Activated CD4-positive, alpha-beta T cell treated with anti-CD3 and anti-CD28 coated beads for 1 hour (primary cell): ENCODE results near the gene USP6.
"Not testable (repeated sequence)": the region's sequence is repeated elsewhere in the genome, so short reads cannot be mapped to it uniquely, and the experiment has no call there.

ENCODE experiments used
- DNase-seq: peaks from one replicate; pipeline ENCODE4 v3.0.0-alpha.2; 2020

USP6 gene

DNA sequence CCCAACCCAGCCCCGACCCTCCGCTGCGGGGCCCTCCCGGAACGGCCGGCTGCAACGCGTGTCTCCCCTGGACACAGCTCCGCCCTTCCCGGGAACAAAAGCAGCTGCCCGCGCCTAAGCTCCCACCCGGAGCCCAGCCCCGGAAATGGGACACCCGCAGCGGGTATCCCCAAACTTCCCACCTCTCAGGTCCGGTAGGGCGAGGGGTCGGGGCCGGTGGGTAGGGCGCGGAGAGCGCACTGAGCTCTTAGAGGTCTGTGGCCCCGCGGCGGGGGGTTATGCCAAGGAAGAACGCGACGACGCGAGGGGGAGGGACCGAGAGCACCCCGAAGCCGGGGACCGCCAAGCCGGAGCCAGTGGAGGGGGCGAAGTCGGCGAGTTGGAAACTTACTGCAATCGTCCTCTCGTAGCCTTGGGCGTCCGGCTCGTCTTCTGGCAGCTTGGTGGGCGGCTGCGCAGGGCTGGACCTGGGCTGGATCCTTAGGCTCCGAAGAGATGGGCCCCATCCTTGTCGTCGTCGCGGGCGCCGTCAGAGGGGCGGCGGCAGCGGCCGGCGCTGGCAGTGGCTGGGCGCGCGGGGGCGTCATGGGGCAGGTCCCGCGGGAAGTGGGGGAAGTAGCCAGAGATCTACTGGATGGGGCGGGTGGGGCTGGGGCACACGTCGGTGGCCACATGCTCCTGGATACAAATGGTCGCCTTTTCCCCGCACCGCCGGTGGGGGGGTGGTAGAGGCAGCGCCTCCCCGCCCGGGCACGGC lies 6.9 kb downstream of the USP6 start:
- no peak for DNase-seq

DNA sequence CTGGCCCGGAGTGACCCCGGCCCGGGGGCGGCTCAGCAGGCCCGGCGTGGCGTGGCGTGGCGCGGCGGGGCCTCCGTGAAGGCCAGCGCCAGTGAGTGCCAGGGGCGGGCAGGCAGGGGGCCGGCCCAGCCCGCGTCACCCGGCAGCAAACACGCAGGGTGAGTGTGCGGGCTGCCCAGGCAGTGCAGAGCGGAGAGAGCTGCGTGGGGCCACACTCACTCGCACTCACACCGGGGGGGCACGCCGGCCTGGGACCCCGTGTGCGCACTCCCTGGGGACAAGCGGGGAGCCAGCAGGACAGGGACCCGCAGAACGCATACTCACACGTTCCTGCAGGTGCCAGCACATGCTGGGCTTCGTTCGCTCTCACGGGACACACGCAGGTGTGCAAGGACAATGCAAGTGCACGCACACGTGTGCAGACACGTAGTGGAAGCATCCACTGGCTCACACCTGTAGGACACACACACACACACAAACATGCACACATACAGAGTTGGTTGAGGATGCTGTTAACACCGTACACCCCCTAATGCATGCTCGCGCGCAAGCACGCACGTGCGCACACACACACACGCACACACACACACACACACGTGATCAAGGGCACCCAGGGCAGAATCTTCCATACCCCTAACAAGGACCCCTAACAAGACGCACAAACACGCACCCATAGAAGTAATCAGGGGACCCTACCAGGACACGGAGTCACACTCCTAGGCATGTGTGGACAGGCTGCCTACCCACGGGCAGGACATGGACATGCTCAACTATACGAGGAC lies 7.7 kb downstream of the USP6 start:
- no peak for DNase-seq

DNA sequence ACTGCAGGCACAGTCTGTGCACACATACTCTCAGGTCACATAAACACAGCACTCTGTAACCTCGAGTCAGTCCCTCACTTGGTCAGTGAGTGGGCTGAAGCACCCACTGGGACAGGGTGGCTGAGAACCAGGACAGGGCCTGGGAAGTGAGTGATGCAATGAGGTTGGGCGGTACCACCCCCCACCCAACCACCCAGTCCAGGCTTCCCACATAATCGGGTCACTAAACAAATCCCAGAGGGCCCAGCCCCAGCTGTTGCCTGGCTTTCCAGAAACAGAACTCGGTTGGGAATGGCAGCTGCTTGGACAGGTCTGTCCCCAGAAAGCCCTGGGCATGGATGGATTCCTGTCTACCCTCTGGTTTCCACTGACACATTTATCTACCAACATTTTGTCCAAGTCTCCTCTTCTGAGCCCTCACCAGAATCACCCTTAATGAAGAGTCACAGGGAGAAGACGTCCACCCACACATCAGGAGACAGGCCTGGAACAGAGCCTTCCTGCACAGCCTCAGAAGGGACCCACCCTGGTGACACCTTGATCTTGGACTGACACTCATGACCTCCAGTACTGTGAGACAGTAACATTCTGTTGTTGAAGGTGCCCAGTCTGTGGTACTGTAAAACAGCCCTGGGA lies 8.4 kb downstream of the USP6 start:
- DNase-seq = not testable (repeated sequence)

- DNase-seq = not testable (repeated sequence)
Observed at GRCh38 chr17:5124896-5125295, 9.1 kb downstream of the USP6 start.

DNA sequence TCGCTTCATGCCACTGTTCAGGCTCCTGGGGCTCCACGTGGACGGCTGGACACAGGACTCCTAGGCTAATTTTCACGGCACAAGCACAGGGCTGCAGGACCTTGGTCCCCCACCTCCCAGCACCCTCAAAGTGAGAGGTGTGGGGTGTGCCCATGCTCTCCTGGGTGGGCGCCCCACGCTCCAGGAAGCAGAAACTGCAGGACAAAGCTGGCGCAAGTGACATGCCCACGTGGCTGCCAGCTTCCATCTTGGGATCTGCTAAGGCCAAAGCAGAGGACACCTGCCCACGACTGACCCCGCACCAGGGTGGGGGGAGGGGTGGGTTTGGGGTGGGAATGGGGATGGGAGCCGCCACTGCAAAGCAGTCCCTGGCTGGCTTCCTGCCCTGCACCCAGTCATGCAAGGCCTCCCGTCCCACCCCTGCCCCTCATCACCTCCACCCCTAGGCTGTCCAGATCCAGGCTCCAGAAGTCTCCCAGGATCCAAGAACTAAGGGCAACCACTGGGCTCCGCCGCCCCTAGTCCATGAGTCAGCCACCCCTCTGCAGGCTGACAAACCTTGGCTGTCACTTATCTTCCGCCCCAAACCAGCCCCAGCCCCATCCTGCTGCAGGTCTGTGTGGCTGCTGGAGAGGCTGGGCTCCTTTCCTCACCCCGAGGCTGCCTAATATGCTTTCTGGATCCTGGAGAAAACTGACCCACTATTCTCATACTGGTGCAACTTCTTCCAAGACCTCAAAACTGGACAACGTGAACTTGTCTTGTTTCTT lies 11.1 kb downstream of the USP6 start:
- DNase-seq = no peak

GRCh38 chr17:5127910-5128309 lies 12.1 kb downstream of the USP6 start:
- DNase-seq = no peak

DNA sequence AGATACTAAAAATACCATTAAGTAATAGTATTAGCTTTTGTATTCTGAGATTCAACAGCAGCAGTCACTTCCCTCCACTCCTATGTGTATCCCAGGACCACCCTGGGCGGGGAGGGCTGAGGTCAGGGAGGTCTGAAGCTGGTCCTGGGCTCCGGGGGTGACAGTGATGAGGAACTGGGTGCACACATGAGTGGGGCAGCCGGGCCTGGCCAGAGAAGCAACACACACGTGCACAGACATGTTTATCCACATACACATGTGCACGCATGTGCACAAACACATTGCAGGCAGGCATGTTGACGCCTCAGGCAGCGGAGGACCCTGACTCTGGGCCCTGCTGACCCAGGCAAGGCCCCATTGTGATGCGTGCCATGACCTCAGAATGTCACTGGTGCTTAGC lies 12.6 kb downstream of the USP6 start:
- not testable (repeated sequence) for DNase-seq

DNA sequence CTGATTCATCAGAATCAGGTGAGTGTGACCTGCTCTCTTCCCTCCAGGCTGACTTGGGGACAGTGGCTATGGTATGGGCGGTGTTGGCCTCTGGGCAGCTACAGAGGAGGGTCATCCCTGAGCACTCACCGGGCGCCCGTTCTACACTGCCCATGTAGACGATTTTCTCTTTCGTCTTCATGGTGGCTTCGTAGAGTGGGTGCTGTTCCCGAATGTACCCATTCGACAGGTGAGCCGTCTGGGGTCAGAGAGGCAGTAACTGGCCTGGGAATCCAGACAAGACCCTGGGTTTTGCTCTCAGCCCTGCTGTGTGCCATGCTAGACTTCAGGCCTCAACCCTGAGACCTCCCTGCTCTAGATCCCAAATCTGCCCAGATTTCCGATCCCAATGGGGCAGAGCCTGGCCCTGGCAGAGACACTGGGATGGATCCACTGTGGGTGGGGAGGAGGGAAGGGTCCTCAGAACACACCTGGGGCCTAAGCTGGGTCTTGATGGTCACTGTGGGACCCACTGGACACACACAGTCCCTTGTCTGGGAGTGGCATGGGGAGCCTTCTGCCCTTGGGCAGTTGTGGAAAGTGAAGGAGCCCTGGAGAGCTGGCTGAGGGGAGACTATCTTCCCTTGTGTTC lies 13.2 kb downstream of the USP6 start:
- DNase-seq = no peak

DNA sequence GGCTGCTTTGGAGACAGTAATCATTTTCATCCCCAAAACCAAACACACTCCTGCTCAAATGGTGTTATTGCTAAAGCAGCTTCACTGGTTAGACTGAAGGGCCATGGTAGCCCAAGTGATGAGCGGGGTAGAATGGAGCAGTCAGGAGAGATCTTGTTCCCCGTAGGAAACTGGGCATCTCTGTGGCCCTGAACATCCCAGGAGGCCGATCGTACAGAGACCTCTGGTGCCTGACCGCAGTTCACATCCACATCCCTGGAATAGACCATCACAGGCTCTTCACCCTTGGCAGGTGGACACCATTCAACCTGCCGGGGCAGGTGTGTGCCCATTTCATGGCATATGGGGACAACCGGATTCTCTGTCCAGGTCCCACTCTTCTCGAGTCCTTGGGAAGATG lies 13.9 kb downstream of the USP6 start:
- not testable (repeated sequence) for DNase-seq

GRCh38 chr17:5130261-5130660 lies 14.4 kb downstream of the USP6 start:
- not testable (repeated sequence) for DNase-seq

DNA sequence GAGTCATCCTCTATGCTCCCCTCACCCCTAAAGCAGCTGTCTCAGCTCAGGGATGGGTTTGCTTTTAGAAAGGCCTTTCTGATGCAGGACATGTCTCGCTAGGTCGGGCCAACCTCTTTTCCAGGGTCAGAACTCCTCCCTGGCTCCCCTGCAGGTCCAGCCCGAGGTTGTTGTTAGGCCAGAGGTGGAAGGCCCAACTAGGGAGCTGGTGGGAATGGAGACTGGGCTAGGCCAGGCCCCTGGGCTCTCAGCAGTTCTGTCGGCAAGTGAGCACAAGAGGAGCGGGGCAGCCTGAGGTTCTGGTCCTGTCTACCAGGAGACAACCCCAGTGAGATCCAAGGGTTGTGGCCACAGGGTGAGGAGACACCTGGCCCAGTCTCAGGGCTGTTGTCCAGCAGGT lies 14.9 kb downstream of the USP6 start:
- not testable (repeated sequence) for DNase-seq

- no peak for DNase-seq
Observed at GRCh38 chr17:5131146-5131715, 15.4 kb downstream of the USP6 start.

DNA sequence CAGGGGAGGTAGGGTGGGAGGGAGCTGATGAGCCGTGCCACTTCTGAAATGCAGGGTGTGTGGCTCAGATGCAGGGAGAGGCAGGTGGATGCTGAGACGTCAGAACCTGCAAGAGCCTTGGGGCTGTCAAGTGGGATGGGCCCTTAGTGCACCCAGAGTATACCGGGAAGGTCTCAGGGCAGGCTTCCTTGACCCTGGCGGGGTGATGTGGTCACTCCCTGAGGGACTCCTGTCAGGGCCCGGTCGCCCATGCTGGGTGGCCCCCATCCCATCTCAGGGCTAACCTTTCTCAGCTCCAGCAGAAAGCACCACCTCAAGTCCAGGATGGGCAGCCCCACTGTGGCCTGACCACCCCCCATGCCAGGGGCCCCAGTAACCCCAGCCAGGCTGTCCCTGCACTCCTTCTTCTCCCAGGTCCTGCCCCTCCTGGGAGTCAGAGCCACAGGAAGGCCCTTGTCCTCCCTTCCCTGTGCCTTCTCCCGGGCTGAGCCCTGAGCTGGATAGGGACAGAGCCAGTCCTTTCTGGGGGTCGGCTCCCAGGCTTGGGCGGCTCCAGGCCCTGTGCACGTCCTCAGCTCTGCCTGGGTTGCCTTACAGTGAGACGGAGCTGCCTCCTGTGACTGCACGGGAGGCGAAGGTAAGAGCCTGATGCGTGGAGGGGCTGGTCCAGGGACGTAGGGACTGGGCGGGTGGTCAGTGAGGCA lies 16.1 kb downstream of the USP6 start:
- DNase-seq = not testable (repeated sequence)

GRCh38 chr17:5132503-5133225 lies 16.8 kb downstream of the USP6 start:
- DNase-seq = not testable (repeated sequence)

GRCh38 chr17:5133311-5133710 lies 17.5 kb downstream of the USP6 start:
- DNase-seq = no peak

- DNase-seq = not testable (repeated sequence)
Observed at GRCh38 chr17:5133961-5134360, 18.1 kb downstream of the USP6 start.

DNA sequence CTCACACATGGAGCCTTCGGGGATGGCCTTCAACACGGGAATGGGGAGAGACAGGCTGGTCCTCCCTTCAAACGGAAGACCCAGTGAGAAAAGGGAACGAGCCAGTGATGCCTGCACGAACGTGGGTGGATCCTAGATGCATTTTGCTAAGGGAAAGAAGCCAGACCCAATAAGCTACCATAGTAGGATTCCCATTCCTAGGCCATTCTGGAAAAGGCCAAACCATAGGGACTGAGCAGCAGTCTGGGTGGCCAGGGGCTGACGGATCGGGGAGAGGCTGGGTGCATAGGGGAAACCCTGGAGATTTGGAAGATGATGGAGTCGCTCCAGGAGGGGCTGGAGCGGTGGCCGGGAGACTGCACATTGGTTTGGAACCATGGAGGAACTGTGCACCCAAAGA lies 18.7 kb downstream of the USP6 start:
- not testable (repeated sequence) for DNase-seq

GRCh38 chr17:5135131-5135712 lies 19.4 kb downstream of the USP6 start:
- not testable (repeated sequence) for DNase-seq

DNA sequence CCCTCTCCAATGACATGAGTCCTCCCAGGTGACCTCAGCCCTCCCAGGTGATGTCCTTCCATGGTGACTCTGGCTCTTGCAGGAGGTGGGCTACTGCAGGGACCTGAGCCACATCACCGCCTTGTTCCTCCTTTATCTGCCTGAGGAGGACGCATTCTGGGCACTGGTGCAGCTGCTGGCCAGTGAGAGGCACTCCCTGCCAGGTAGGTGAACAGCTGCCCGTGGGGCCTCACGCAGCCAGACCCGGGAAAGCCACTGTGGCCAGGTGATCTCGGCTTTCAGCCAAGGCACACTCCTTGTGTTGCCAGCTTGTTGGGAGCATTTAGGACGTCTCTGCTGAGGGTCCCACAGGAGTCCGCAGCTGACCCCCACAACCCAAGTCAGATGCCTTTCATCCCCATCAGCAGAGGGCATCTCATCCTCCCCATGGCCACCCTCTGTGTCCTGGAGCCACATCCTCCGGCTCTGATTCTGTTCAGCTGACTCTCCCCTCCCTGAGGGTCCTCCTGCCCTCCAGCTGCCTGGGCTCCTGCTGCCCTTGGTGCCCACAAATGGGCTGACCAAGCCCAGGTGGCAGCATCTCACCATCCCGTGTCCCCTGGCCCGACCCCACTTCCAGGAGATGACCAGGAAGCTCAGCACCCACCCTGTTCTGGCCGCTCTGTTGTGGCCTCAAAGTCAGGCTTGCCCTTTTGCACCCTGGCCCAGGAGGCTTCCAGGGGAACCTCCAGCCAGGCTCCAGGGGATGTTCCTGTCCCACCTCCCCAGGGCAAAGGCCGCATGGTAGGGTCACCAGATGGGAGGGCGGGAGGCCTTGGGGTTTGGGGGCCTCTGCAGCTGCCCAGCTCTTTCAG lies 20.1 kb downstream of the USP6 start:
- DNase-seq = no peak
